Measurements from ENCODE around the gene ZC3HAV1L. TPM values are rescaled to one million over a fixed set of nuclear protein-coding genes. Genes with fewer than 3 reads are reported as not detected.
"Not testable (repeated sequence)": the region's sequence is repeated elsewhere in the genome, so short reads cannot be mapped to it uniquely, and the experiment has no call there.

ZC3HAV1L gene
- polyA plus RNA-seq (2013, experiment 1 of 2) = 6.4 TPM
- polyA plus RNA-seq (2013, experiment 2 of 2) = 5.4 TPM

GRCh38 chr7:139035586-139036353 is at the start of gene ZC3HAV1L:
Gene ZC3HAV1L (minus strand): TSS chr7:139036042. CDS start chr7:139036017, 25 bp downstream.
- Histone ChIP-seq H3K4me1 (ENCODE audit: control insufficient read depth, insufficient read depth, low read length, poor library complexity, severe bottlenecking) (peaks cover 7% of the 10 kb centered on the region), H3K9me3 (ENCODE audit: control insufficient read depth, low read length) (no peaks in the 10 kb centered on the region), H3K27ac (ENCODE audit: low read depth, low read length, severe bottlenecking) (peak within 1 kb of the TSS; percentile 16), H3K36me3 (ENCODE audit: control insufficient read depth, insufficient read depth, low read length) (peaks cover 34% of the 10 kb centered on the region), H3K4me3 (ENCODE audit: extremely low read depth, insufficient read depth, low read length, poor library complexity, severe bottlenecking) (peak within 1 kb of the TSS; percentile 60)
- WGBS, 2 experiments (ENCODE audit: insufficient coverage in 2 of 2) = 13 to 14% methylated on average over 38 to 82 of the region's 82 CpGs

GRCh38 chr7:139084709-139085108 is 48.9 kb upstream of the ZC3HAV1L start:
- peaks cover 54% of the 10 kb centered on the region for H3K36me3 ChIP-seq (ENCODE audit: control insufficient read depth, insufficient read depth, low read length)
- H3K4me3 ChIP-seq (ENCODE audit: extremely low read depth, insufficient read depth, low read length, poor library complexity, severe bottlenecking) = no peak overlapping the region
- WGBS, 2 experiments (ENCODE audit: insufficient coverage in 2 of 2) = 96 to 100% methylated on average over 3 of the region's 5 CpGs
- H3K27ac ChIP-seq (ENCODE audit: low read depth, low read length, severe bottlenecking) = no peak overlapping the region
- H3K4me1 ChIP-seq (ENCODE audit: control insufficient read depth, insufficient read depth, low read length, poor library complexity, severe bottlenecking) = no peaks in the 10 kb centered on the region
- H3K9me3 ChIP-seq (ENCODE audit: control insufficient read depth, low read length) = no peaks in the 10 kb centered on the region

- Histone ChIP-seq H3K4me1 (ENCODE audit: control insufficient read depth, insufficient read depth, low read length, poor library complexity, severe bottlenecking) (no peaks in the 10 kb centered on the region), H3K4me3 (ENCODE audit: extremely low read depth, insufficient read depth, low read length, poor library complexity, severe bottlenecking) (no peak overlapping the region), H3K9me3 (ENCODE audit: control insufficient read depth, low read length) (no peaks in the 10 kb centered on the region), H3K27ac (ENCODE audit: low read depth, low read length, severe bottlenecking) (no peak overlapping the region), H3K36me3 (ENCODE audit: control insufficient read depth, insufficient read depth, low read length) (peaks cover 44% of the 10 kb centered on the region)
Measured at GRCh38 chr7:139081584-139081983, 45.7 kb upstream of the ZC3HAV1L start.

GRCh38 chr7:139080905-139081304 is 45.1 kb upstream of the ZC3HAV1L start:
- WGBS, 2 experiments (ENCODE audit: insufficient coverage in 2 of 2) = 91 to 95% methylated on average over 6 to 8 of the region's 8 CpGs
- no peak overlapping the region for H3K27ac ChIP-seq (ENCODE audit: low read depth, low read length, severe bottlenecking)
- peaks cover 41% of the 10 kb centered on the region for H3K36me3 ChIP-seq (ENCODE audit: control insufficient read depth, insufficient read depth, low read length)
- no peaks in the 10 kb centered on the region for H3K4me1 ChIP-seq (ENCODE audit: control insufficient read depth, insufficient read depth, low read length, poor library complexity, severe bottlenecking)
- H3K4me3 ChIP-seq (ENCODE audit: extremely low read depth, insufficient read depth, low read length, poor library complexity, severe bottlenecking) = no peak overlapping the region
- H3K9me3 ChIP-seq (ENCODE audit: control insufficient read depth, low read length) = no peaks in the 10 kb centered on the region

GRCh38 chr7:139079861-139080260 is 44.0 kb upstream of the ZC3HAV1L start:
- no peaks in the 10 kb centered on the region for H3K4me1 ChIP-seq (ENCODE audit: control insufficient read depth, insufficient read depth, low read length, poor library complexity, severe bottlenecking)
- no peak overlapping the region for H3K4me3 ChIP-seq (ENCODE audit: extremely low read depth, insufficient read depth, low read length, poor library complexity, severe bottlenecking)
- H3K36me3 ChIP-seq (ENCODE audit: control insufficient read depth, insufficient read depth, low read length) = peaks cover 46% of the 10 kb centered on the region
- H3K9me3 ChIP-seq (ENCODE audit: control insufficient read depth, low read length) = no peaks in the 10 kb centered on the region
- 95 to 99% methylated on average over 11 to 13 of the region's 15 CpGs for WGBS, 2 experiments (ENCODE audit: insufficient coverage in 2 of 2)
- H3K27ac ChIP-seq (ENCODE audit: low read depth, low read length, severe bottlenecking) = no peak overlapping the region

GRCh38 chr7:139078911-139079310 is 43.1 kb upstream of the ZC3HAV1L start:
- Histone ChIP-seq H3K36me3 (ENCODE audit: control insufficient read depth, insufficient read depth, low read length) (peaks cover 40% of the 10 kb centered on the region), H3K27ac (ENCODE audit: low read depth, low read length, severe bottlenecking) (no peak overlapping the region), H3K9me3 (ENCODE audit: control insufficient read depth, low read length) (no peaks in the 10 kb centered on the region), H3K4me1 (ENCODE audit: control insufficient read depth, insufficient read depth, low read length, poor library complexity, severe bottlenecking) (no peaks in the 10 kb centered on the region), H3K4me3 (ENCODE audit: extremely low read depth, insufficient read depth, low read length, poor library complexity, severe bottlenecking) (no peak overlapping the region)
- 86% methylated on average over 1 of the region's 1 CpG for WGBS, 2 experiments (ENCODE audit: insufficient coverage in 2 of 2)

- WGBS, 2 experiments (ENCODE audit: insufficient coverage in 2 of 2) = no CpG with 5 or more reads among the region's 1 CpG
- Histone ChIP-seq H3K4me1 (ENCODE audit: control insufficient read depth, insufficient read depth, low read length, poor library complexity, severe bottlenecking) (no peaks in the 10 kb centered on the region), H3K4me3 (ENCODE audit: extremely low read depth, insufficient read depth, low read length, poor library complexity, severe bottlenecking) (no peak overlapping the region), H3K27ac (ENCODE audit: low read depth, low read length, severe bottlenecking) (no peak overlapping the region), H3K9me3 (ENCODE audit: control insufficient read depth, low read length) (no peaks in the 10 kb centered on the region), H3K36me3 (ENCODE audit: control insufficient read depth, insufficient read depth, low read length) (peaks cover 40% of the 10 kb centered on the region)
Measured at GRCh38 chr7:139078399-139078798, 42.6 kb upstream of the ZC3HAV1L start.

- H3K4me3 ChIP-seq (ENCODE audit: extremely low read depth, insufficient read depth, low read length, poor library complexity, severe bottlenecking); H3K27ac ChIP-seq (ENCODE audit: low read depth, low read length, severe bottlenecking); H3K4me1 ChIP-seq (ENCODE audit: control insufficient read depth, insufficient read depth, low read length, poor library complexity, severe bottlenecking); H3K9me3 ChIP-seq (ENCODE audit: control insufficient read depth, low read length): not testable (repeated sequence)
- 92 to 95% methylated on average over 2 to 5 of the region's 5 CpGs for WGBS, 2 experiments (ENCODE audit: insufficient coverage in 2 of 2)
- peaks cover 45% of the 10 kb centered on the region for H3K36me3 ChIP-seq (ENCODE audit: control insufficient read depth, insufficient read depth, low read length)
Measured at GRCh38 chr7:139077706-139078105, 41.9 kb upstream of the ZC3HAV1L start.

- no peaks in the 10 kb centered on the region for H3K4me1 ChIP-seq (ENCODE audit: control insufficient read depth, insufficient read depth, low read length, poor library complexity, severe bottlenecking)
- peaks cover 49% of the 10 kb centered on the region for H3K36me3 ChIP-seq (ENCODE audit: control insufficient read depth, insufficient read depth, low read length)
- no peak overlapping the region for H3K27ac ChIP-seq (ENCODE audit: low read depth, low read length, severe bottlenecking)
- no peaks in the 10 kb centered on the region for H3K9me3 ChIP-seq (ENCODE audit: control insufficient read depth, low read length)
- H3K4me3 ChIP-seq (ENCODE audit: extremely low read depth, insufficient read depth, low read length, poor library complexity, severe bottlenecking) = no peak overlapping the region
- 89 to 90% methylated on average over 7 to 10 of the region's 11 CpGs for WGBS, 2 experiments (ENCODE audit: insufficient coverage in 2 of 2)
Measured at GRCh38 chr7:139075871-139076686, 40.2 kb upstream of the ZC3HAV1L start.

GRCh38 chr7:139075031-139075652 is 39.3 kb upstream of the ZC3HAV1L start:
- Histone ChIP-seq H3K36me3 (ENCODE audit: control insufficient read depth, insufficient read depth, low read length) (peaks cover 50% of the 10 kb centered on the region), H3K4me3 (ENCODE audit: extremely low read depth, insufficient read depth, low read length, poor library complexity, severe bottlenecking) (no peak overlapping the region)
- 33 to 50% methylated on average over 2 to 3 of the region's 9 CpGs for WGBS, 2 experiments (ENCODE audit: insufficient coverage in 2 of 2)

More at GRCh38 chr7:139075031-139075652, 39.3 kb upstream of the ZC3HAV1L start:
- Histone ChIP-seq H3K27ac (ENCODE audit: low read depth, low read length, severe bottlenecking) (no peak overlapping the region), H3K9me3 (ENCODE audit: control insufficient read depth, low read length) (no peaks in the 10 kb centered on the region), H3K4me1 (ENCODE audit: control insufficient read depth, insufficient read depth, low read length, poor library complexity, severe bottlenecking) (no peaks in the 10 kb centered on the region)

All from mesodermal cell (in vitro differentiated cells).